ENCODE results near the gene PCDHB8. TPM values are rescaled to one million over a fixed set of nuclear protein-coding genes. Genes with fewer than 3 reads are reported as not detected.
"Not testable (repeated sequence)": the region's sequence is repeated elsewhere in the genome, so short reads cannot be mapped to it uniquely, and the experiment has no call there.

Gene PCDHB8
- polyA plus RNA-seq, 10 donors = 0.34 to 2.4 (median 1.3) TPM

DNA sequence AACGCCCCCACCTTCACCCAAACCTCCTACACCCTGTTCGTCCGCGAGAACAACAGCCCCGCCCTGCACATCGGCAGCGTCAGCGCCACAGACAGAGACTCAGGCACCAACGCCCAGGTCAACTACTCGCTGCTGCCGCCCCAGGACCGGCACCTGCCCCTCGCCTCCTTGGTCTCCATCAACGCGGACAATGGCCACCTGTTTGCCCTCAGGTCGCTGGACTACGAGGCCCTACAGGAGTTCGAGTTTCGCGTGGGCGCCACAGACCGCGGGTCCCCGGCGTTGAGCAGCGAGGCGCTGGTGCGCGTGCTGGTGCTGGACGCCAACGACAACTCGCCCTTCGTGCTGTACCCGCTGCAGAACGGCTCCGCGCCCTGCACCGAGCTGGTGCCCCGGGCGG, 47.3 kb downstream of the PCDHB8 start:
- DNase-seq = not testable (repeated sequence)

DNA sequence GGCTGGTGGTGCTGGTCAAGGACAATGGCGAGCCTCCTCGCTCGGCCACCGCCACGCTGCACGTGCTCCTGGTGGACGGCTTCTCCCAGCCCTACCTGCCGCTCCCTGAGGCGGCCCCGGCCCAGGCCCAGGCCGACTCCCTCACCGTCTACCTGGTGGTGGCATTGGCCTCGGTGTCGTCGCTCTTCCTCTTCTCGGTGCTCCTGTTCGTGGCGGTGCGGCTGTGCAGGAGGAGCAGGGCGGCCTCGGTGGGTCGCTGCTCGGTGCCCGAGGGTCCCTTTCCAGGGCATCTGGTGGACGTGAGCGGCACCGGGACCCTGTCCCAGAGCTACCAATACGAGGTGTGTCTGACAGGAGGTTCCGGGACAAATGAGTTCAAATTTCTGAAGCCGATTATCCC, 47.8 kb downstream of the PCDHB8 start:
- DNase-seq = not testable (repeated sequence)

Other genes starting within 250 kb of the PCDHB8 start
- 1 to 10 TPM in 6 of 10 donors, under 1 TPM in 4; 0.67 to 5.8 (median 1.4) TPM for gene PCDHAC2, start 211.3 kb upstream of the PCDHB8 start, polyA plus RNA-seq (ENCODE audit: insufficient read length in 10 of 10)
- under 1 TPM; 0.07 to 0.20 (median 0.10) TPM for gene PCDHB1, start 126.4 kb upstream of the PCDHB8 start, polyA plus RNA-seq (ENCODE audit: insufficient read length in 10 of 10)
- gene PCDHB2, start 83.2 kb upstream of the PCDHB8 start, polyA plus RNA-seq (ENCODE audit: insufficient read length in 10 of 10) = 1 to 10 TPM; 2.3 to 5.9 (median 4.2) TPM
- 1 to 10 TPM; 1.6 to 2.8 (median 2.0) TPM for gene PCDHB3, start 77.3 kb upstream of the PCDHB8 start, polyA plus RNA-seq (ENCODE audit: insufficient read length in 10 of 10)
- 1 to 10 TPM; 2.8 to 4.6 (median 3.1) TPM for gene PCDHB4, start 56.0 kb upstream of the PCDHB8 start, polyA plus RNA-seq (ENCODE audit: insufficient read length in 10 of 10)
- gene PCDHB5, start 42.6 kb upstream of the PCDHB8 start, polyA plus RNA-seq (ENCODE audit: insufficient read length in 10 of 10) = 1 to 10 TPM; 2.7 to 5.1 (median 3.9) TPM
- gene PCDHB6, start 27.7 kb upstream of the PCDHB8 start, polyA plus RNA-seq (ENCODE audit: insufficient read length in 10 of 10) = 1 to 10 TPM; 1.3 to 2.5 (median 1.8) TPM
- 1 to 10 TPM; 1.8 to 3.5 (median 2.6) TPM for gene PCDHB7, start 5.1 kb upstream of the PCDHB8 start, polyA plus RNA-seq (ENCODE audit: insufficient read length in 10 of 10)
- gene PCDHB16, start 4.6 kb downstream of the PCDHB8 start, polyA plus RNA-seq (ENCODE audit: insufficient read length in 10 of 10) = 1 to 10 TPM; 2.3 to 6.1 (median 4.2) TPM
- gene PCDHB9, start 9.4 kb downstream of the PCDHB8 start, polyA plus RNA-seq (ENCODE audit: insufficient read length in 10 of 10) = 1 to 10 TPM; 1.4 to 3.9 (median 2.5) TPM
- 1 to 10 TPM; 3.6 to 6.4 (median 4.9) TPM for gene PCDHB10, start 14.6 kb downstream of the PCDHB8 start, polyA plus RNA-seq (ENCODE audit: insufficient read length in 10 of 10)
- gene PCDHB11, start 21.8 kb downstream of the PCDHB8 start, polyA plus RNA-seq (ENCODE audit: insufficient read length in 10 of 10) = 1 to 10 TPM; 1.6 to 3.5 (median 2.7) TPM
- gene PCDHB12, start 30.9 kb downstream of the PCDHB8 start, polyA plus RNA-seq (ENCODE audit: insufficient read length in 10 of 10) = 1 to 10 TPM; 2.3 to 3.7 (median 2.8) TPM
- gene PCDHB13, start 36.1 kb downstream of the PCDHB8 start, polyA plus RNA-seq (ENCODE audit: insufficient read length in 10 of 10) = 1 to 10 TPM; 2.3 to 3.6 (median 2.6) TPM
- gene PCDHB14, start 45.6 kb downstream of the PCDHB8 start, polyA plus RNA-seq (ENCODE audit: insufficient read length in 10 of 10) = 1 to 10 TPM; 5.3 to 8.1 (median 6.6) TPM
- gene PCDHB15, start 67.6 kb downstream of the PCDHB8 start, polyA plus RNA-seq (ENCODE audit: insufficient read length in 10 of 10) = 1 to 10 TPM; 5.9 to 9.7 (median 7.8) TPM
- under 1 TPM in 1 of 10 donors, not detected in 9; 0.17 TPM for gene SLC25A2, start 126.3 kb downstream of the PCDHB8 start, polyA plus RNA-seq (ENCODE audit: insufficient read length in 10 of 10)
- 10 to 100 TPM; 74.5 to 97.2 (median 82.8) TPM for gene TAF7, start 143.0 kb downstream of the PCDHB8 start, polyA plus RNA-seq (ENCODE audit: insufficient read length in 10 of 10)
- under 1 TPM; 0.38 to 0.64 (median 0.54) TPM for gene PCDHGA1, start 152.7 kb downstream of the PCDHB8 start, polyA plus RNA-seq (ENCODE audit: insufficient read length in 10 of 10)
- gene PCDHGA2, start 161.0 kb downstream of the PCDHB8 start, polyA plus RNA-seq (ENCODE audit: insufficient read length in 10 of 10) = 1 to 10 TPM; 1.7 to 3.1 (median 2.4) TPM
- gene PCDHGA3, start 166.0 kb downstream of the PCDHB8 start, polyA plus RNA-seq (ENCODE audit: insufficient read length in 10 of 10) = 1 to 10 TPM; 1.2 to 1.7 (median 1.4) TPM
- gene PCDHGB1, start 172.3 kb downstream of the PCDHB8 start, polyA plus RNA-seq (ENCODE audit: insufficient read length in 10 of 10) = under 1 TPM; 0.36 to 0.88 (median 0.60) TPM
- gene PCDHGA4, start 177.2 kb downstream of the PCDHB8 start, polyA plus RNA-seq (ENCODE audit: insufficient read length in 10 of 10) = 1 to 10 TPM; 1.1 to 1.8 (median 1.3) TPM
- 1 to 10 TPM; 1.9 to 2.6 (median 2.2) TPM for gene PCDHGB2, start 182.2 kb downstream of the PCDHB8 start, polyA plus RNA-seq (ENCODE audit: insufficient read length in 10 of 10)
- 1 to 10 TPM; 1.9 to 3.3 (median 2.6) TPM for gene PCDHGA5, start 186.4 kb downstream of the PCDHB8 start, polyA plus RNA-seq (ENCODE audit: insufficient read length in 10 of 10)
- gene PCDHGB3, start 192.5 kb downstream of the PCDHB8 start, polyA plus RNA-seq (ENCODE audit: insufficient read length in 10 of 10) = 1 to 10 TPM in 9 of 10 donors, under 1 TPM in 1; 0.99 to 1.7 (median 1.4) TPM
- 1 to 10 TPM; 2.4 to 5.4 (median 3.4) TPM for gene PCDHGA6, start 196.1 kb downstream of the PCDHB8 start, polyA plus RNA-seq (ENCODE audit: insufficient read length in 10 of 10)
- 1 to 10 TPM; 1.2 to 2.0 (median 1.4) TPM for gene PCDHGA7, start 205.0 kb downstream of the PCDHB8 start, polyA plus RNA-seq (ENCODE audit: insufficient read length in 10 of 10)
- 1 to 10 TPM; 1.7 to 3.9 (median 2.5) TPM for gene PCDHGB4, start 209.9 kb downstream of the PCDHB8 start, polyA plus RNA-seq (ENCODE audit: insufficient read length in 10 of 10)
- under 1 TPM; 0.43 to 0.83 (median 0.57) TPM for gene PCDHGA8, start 214.8 kb downstream of the PCDHB8 start, polyA plus RNA-seq (ENCODE audit: insufficient read length in 10 of 10)
- 1 to 10 TPM; 2.5 to 7.0 (median 4.1) TPM for gene PCDHGB5, start 220.2 kb downstream of the PCDHB8 start, polyA plus RNA-seq (ENCODE audit: insufficient read length in 10 of 10)
- 1 to 10 TPM; 3.4 to 5.3 (median 3.8) TPM for gene PCDHGA9, start 225.0 kb downstream of the PCDHB8 start, polyA plus RNA-seq (ENCODE audit: insufficient read length in 10 of 10)
- gene PCDHGB6, start 230.2 kb downstream of the PCDHB8 start, polyA plus RNA-seq (ENCODE audit: insufficient read length in 10 of 10) = 1 to 10 TPM; 2.7 to 6.8 (median 4.3) TPM
- 1 to 10 TPM; 1.2 to 2.8 (median 1.8) TPM for gene PCDHGA10, start 235.2 kb downstream of the PCDHB8 start, polyA plus RNA-seq (ENCODE audit: insufficient read length in 10 of 10)
- gene PCDHGB7, start 239.9 kb downstream of the PCDHB8 start, polyA plus RNA-seq (ENCODE audit: insufficient read length in 10 of 10) = 10 to 100 TPM in 1 of 10 donors, 1 to 10 TPM in 9; 7.4 to 11.7 (median 8.2) TPM
- 1 to 10 TPM; 2.9 to 4.8 (median 3.3) TPM for gene PCDHGA11, start 243.3 kb downstream of the PCDHB8 start, polyA plus RNA-seq (ENCODE audit: insufficient read length in 10 of 10)